ENCODE measurements around the gene SKI. TPM values are rescaled to one million over a fixed set of nuclear protein-coding genes. Genes with fewer than 3 reads are reported as not detected.

The SKI gene
- total RNA-seq, 1 experiment from 2014 or later = 89.5 TPM

- Histone ChIP-seq H4K5ac (ENCODE audit: insufficient read length, low read depth, low read length) (no peak overlapping the region), H3K56ac (ENCODE audit: insufficient read length, low read depth, low read length) (no peak overlapping the region), H3K9me3 (ENCODE audit: control insufficient read depth, low read depth, low read length) (no peaks in the 10 kb centered on the region), H3K4me1 (ENCODE audit: insufficient read depth, low read length) (no peaks in the 10 kb centered on the region), H3K18ac (ENCODE audit: insufficient read length, low read depth, low read length) (no peak overlapping the region), H3K4me2 (ENCODE audit: insufficient read depth, insufficient read length, low read length) (no peak overlapping the region), H2BK5ac (ENCODE audit: insufficient read length, low read length) (no peak overlapping the region), H3K4ac (ENCODE audit: low read depth, low read length) (no peak overlapping the region), H3K23me2 (ENCODE audit: insufficient read length, low read depth, low read length, poor library complexity, severe bottlenecking) (peaks cover 5% of the 10 kb centered on the region), H3K23ac (ENCODE audit: insufficient read length, low read depth, low read length) (no peak overlapping the region), H4K8ac (replicated peaks; ENCODE audit: insufficient read length, low read depth, low read length) (no peak overlapping the region), H4K91ac (ENCODE audit: insufficient read length, low read depth, low read length) (no peak overlapping the region), H2AK5ac (ENCODE audit: insufficient read length, low read length) (no peak overlapping the region), H2BK120ac (ENCODE audit: low read depth, low read length, poor library complexity, severe bottlenecking) (no peak overlapping the region), H3K27me3 (ENCODE audit: insufficient read depth, low read length) (no peaks in the 10 kb centered on the region), H3K9ac (ENCODE audit: extremely low read depth, insufficient read length, low read length) (no peak overlapping the region), H2AFZ (ENCODE audit: low read length) (no peak overlapping the region), H2BK20ac (ENCODE audit: low read depth, low read length, poor library complexity, severe bottlenecking) (no peak overlapping the region), H4K20me1 (ENCODE audit: control insufficient read depth, insufficient read depth, insufficient read length) (no peaks in the 10 kb centered on the region), H3K14ac (ENCODE audit: insufficient read depth, low read length) (no peak overlapping the region; the same call in 1 of the 2 replicates), H3K27ac (ENCODE audit: insufficient read length, low read depth, low read length) (no peak overlapping the region), H2BK15ac (ENCODE audit: low read depth, low read length) (no peak overlapping the region), H3K79me2 (ENCODE audit: insufficient read depth, low read length) (no peaks in the 10 kb centered on the region; the same call in 1 of the 2 replicates), H3T11ph (ENCODE audit: low read length) (no peak overlapping the region), H3K79me1 (ENCODE audit: insufficient read depth, low read depth, low read length, poor library complexity, severe bottlenecking) (no peaks in the 10 kb centered on the region), H2BK12ac (ENCODE audit: insufficient read length, low read depth, low read length) (no peak overlapping the region)
- TF ChIP-seq CTCF (conservative IDR thresholded peaks at IDR 0.05) = no peak
- WGBS (ENCODE audit: extremely low coverage, insufficient read length, low lambda C conversion rate) = no CpG with 5 or more reads among the region's 10 CpGs
- no peaks in the 10 kb centered on the region; the same call in 1 of the 2 replicates for H3K27me3 Mint-ChIP-seq (ENCODE audit: low read depth)
- H3K36me3 Mint-ChIP-seq (ENCODE audit: insufficient read depth in 1 of 3, low read depth in 3 of 3) = peaks cover 2 to 5% (median 4%) of the 10 kb centered on the region in 3 experiments; a peak in 4 of 7 replicates
- no peak overlapping the region; a peak in 1 of 7 replicates for H3K27ac Mint-ChIP-seq
- no peak for DNase-seq
- peaks cover 7 to 17% of the 10 kb centered on the region in 2 experiments for H3K4me1 Mint-ChIP-seq
- no peaks in the 10 kb centered on the region for H3K9me3 Mint-ChIP-seq
- no peak overlapping the region for H3K4me3 Mint-ChIP-seq
Measured at GRCh38 chr1:2197707-2198165, 30.4 kb upstream of the SKI start.
